GM12801 (cell line): ENCODE data around the gene PHF24.

Experiments used
- CTCF ChIP-seq: IDR thresholded peaks from one replicate; pipeline ENCODE4 v1.5.1; 2011; ENCODE audit warnings: control low read depth; ENCODE audit not compliant: insufficient read length; ENCODE audit errors: extremely low read depth

Gene PHF24

GRCh38 chr9:34957492-34958410, at the start of gene PHF24:
Gene PHF24 (plus strand): TSS chr9:34958285. CDS start chr9:34971299, 13,014 bp downstream.
- TF ChIP-seq CTCF, result no peak

GRCh38 chr9:34927061-34927460, 31.0 kb upstream of the PHF24 start:
- no peak for TF ChIP-seq CTCF

GRCh38 chr9:34928921-34929320, 29.2 kb upstream of the PHF24 start:
- TF ChIP-seq CTCF, result no peak

- TF ChIP-seq CTCF, result no peak
These were observed 28.5 kb upstream of the PHF24 start for GRCh38 chr9:34929506-34930102.

GRCh38 chr9:34948451-34948850, 9.6 kb upstream of the PHF24 start:
- TF ChIP-seq CTCF, result no peak

- no peak for TF ChIP-seq CTCF
These were observed 3.9 kb upstream of the PHF24 start for GRCh38 chr9:34954225-34954624.

GRCh38 chr9:34956648-34957047, 1.4 kb upstream of the PHF24 start:
- no peak for TF ChIP-seq CTCF
